CD4-positive, alpha-beta T cell treated with Interleukin-15 for 1 hour (primary cell): ENCODE data around the gene UMODL1.

ENCODE experiments used
- DNase-seq: peaks from one replicate; pipeline ENCODE4 v3.0.0-alpha.2; 2020

Gene UMODL1

DNA sequence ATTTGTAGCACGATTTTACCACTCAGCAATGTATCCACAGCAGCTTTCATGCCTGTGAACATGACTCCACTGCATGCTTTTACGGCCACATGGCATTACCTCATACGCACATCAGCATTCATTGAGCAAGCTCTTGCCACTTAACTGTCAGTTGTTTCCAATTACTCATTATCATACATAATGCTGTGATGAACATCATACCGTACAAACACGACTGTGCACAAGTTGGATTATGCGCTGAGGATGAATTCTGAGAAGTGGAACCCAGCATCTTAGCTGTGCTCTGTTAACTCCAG lies 9.6 kb downstream of the UMODL1 start:
- peak; percentile 43 for DNase-seq

GRCh38 chr21:42081138-42081537 lies 10.0 kb downstream of the UMODL1 start:
- peak; percentile 61 for DNase-seq

DNA sequence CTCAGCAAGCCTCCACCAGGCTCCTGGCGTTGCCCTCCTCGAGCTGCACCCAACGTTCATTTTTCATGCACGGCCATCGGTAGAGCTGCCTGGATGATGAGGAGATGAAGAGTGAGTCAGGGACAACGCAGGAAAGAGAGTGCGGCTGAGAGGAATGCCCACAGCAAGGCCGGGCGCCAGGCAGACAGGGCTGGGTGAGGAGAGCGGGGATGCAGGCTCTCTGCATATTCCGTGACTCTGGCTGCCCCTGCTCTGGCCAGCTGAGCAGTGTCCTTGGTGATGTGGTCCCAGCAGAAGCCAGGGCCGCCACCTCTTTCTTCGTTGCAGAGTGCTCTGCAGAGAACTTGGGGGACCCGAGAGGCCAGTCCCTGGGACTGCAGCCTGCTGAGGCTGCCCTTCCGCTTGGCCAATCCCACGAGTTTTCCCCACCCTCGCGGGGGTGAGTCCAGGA lies 10.8 kb downstream of the UMODL1 start:
- DNase-seq, result no peak

DNA sequence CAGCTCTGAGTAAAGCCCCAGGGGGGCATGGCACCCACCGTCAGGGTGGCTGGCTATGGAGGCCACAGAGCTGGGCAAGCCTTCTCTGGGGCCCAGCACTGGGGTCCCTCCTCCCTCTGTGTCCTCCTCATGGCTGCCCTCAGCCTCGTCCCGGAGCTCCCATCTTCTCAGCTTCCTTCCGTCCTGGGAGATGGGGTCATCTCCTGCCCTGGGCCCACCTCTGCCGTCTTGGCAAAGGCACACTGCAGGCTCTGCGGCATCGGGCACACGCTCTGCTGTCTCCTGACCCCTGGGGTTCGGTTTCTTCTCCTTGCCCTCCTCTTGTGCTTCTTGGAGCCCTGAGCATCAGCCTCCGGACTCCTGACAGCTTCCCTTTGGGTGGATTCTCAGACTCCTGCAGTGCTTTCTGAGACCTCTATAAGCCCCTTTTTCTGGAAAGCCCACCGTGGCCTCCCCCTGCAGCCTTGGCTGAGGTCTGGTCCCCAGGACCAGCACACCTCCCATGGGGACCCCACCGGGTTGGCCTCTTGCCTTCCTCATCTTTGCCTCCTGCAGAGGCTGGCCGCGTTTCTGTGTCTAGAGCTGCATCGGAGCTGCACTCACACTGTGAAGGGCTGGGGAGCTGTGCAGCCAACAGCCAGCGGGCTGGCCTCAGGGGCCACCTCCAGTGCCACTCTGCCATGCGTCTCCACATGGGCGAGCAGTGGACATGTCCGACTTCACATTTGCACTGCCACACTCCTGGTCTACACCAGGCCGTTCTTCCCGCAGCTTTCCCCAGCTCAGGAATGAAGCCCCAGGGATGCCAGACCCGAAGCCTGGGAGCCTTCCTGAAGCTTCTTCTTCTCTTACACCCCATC lies 11.6 kb downstream of the UMODL1 start:
- no peak for DNase-seq

- DNase-seq, result no peak
Measured at GRCh38 chr21:42083361-42083690, 12.2 kb downstream of the UMODL1 start.

DNA sequence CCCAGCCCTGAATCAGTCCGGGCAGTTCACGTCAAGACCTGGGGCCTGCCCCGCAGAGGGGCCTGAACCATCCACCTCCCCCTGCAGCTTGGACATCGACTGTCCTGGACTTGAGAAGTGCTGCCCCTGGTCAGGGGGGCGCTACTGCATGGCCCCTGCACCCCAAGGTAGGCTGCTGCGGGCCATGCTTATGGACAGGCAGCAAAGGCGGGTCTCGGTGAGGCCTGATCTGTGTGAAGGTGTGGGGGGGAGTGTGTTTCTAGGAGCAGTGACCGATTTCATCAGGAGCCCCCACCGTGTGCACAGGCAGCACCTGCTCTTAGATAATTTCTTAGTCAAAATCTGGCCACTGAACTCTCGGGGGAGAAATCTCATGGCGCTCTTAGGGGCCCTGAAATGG lies 13.0 kb downstream of the UMODL1 start:
- DNase-seq, result no peak

DNA sequence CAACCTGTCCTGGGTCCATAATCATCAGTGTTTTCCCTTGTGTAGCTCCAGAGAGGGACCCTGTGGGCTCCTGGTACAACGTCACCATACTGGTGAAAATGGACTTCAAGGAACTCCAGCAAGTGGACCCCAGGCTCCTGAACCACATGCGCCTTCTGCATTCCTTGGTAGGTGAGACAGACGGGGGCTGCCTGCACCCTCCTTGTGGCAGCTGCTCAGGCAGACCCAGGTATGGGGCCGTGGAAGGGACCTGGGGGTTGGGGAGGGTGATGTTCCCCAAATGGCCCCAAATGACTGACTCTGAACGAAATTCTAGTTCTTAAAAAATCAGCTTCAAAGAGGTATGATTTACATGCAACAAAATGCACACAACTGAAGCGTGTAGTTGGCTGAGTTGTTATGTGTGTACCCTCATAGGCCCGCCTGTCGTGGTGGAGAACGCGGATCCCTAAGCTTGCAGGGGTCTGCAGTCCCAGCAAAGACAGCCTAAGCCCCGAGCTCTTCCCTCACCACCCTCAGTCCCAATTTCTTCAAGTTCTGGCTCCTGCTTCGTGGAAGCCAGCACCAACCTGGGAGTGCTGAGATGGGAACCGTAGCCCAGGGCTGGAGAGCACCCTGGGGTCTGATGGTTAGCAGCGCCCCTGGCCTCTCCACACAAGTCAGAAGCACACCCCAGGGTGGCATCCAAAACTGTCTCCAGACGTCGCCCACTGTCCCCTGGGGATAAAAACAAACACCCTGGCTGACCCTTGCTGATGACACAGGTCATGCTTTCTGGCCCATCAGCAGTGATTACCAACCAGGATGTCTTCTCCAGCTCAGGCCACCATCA lies 14.3 kb downstream of the UMODL1 start:
- no peak for DNase-seq

- DNase-seq, result no peak
Measured at GRCh38 chr21:42086969-42087368, 15.9 kb downstream of the UMODL1 start.

DNA sequence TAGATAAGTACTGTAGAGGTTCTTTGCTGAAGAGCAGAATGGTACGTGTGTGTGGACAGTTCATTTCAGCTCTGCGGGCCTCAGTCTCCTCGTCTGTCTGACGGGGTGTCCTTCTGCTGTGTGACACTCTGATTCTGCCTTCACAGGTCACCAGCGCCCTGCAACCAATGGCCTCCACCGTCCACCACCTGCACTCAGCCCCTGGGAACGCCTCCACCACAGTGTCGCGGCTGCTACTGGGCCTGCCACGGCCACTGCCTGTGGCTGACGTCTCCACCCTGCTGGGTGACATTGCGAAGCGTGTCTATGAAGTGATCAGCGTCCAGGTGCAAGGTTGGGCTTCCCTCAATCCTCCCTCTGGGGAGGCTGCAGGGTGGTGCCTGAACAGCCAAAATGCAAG lies 17.0 kb downstream of the UMODL1 start:
- DNase-seq, result no peak

- no peak for DNase-seq
Measured at GRCh38 chr21:42088658-42089057, 17.5 kb downstream of the UMODL1 start.

DNA sequence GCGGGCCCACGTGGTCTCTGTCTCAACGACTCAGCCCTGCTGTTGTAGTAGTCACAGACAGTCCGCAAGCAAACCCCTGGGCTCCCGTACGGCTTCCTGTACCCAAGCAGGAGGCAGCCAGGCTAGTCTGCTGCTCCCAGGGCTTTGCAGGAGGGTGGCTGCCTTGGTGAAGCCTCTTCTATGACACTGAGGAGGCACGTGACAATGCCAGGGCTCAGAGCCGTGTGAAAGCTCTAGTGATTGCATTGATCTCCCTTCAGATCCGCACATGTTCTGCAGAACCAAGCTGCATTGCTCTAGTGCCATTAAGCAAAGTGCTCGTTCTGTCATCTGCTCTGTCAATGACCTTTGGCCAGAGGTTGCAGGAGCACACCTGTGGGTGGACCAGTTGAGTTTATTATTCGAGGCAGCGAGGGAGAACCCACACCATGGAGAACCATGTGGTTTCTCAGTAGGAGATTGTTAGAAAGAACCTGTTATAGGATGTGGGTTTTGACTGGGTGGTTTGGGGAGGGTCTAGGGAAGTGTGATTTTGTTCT lies 18.0 kb downstream of the UMODL1 start:
- no peak for DNase-seq

DNA sequence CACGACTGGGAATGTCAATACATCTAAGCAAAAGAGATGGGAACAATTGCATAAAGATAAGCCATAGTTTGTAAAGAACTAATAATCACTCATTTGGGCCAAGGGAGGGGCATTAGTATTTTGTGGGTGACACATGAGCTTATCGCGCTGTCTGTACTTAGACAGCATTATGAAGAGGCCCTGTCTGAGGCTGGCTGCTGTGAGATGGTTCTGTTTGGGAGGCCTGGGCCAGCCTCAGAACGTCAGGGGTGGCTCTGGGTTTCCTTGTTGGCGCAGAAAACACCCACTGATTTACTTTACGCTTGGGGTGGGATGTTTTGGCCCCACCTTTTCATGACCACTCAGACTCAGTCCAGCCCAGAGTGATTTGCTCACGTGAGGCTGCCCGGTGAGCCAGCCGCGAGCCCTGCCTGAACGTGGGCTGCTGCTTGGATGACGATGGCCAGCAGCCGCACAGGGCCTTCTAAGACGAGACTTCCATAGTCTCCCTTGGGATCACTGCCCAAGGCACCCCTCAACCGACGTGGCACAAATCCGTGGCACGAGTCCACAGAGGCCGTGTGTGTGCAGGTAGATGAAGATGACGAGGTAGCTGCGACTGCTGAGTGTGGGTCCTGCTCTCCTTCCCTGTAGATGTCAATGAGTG lies 18.7 kb downstream of the UMODL1 start:
- DNase-seq, result no peak

DNA sequence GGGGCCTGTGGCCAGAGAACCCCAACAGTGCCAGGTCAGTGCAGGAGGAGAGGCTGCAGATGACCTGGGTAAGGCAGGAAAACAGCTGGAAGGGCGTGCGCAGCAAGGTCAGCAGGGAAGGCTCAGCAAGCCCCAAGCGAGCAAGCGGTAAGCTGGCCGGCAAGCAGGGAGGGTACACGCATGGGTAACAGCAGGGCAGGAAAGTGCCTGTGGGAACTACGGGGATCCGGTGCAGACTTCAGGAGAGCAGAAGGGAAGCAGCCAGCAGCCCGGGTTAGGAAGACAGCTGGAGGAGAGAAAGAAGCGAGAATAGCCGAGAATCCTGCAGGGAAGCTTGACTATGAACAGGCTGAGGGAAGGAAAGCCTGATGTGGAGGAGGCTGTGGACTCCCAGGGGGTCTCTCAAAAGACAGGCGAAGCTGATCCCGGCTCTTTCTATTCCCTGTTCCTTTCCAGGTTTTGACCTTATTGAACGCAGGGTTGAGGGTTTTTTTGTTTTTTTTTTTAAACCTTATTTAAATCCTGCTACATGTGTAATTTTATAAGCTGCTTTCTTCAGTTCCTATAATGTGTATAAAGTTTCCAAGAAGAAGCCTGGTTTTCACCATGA lies 20.9 kb downstream of the UMODL1 start:
- no peak for DNase-seq

- DNase-seq, result no peak
Measured at GRCh38 chr21:42092771-42093170, 21.7 kb downstream of the UMODL1 start.

- DNase-seq, result no peak
Measured at GRCh38 chr21:42093186-42093585, 22.1 kb downstream of the UMODL1 start.

GRCh38 chr21:42093991-42094421 lies 22.9 kb downstream of the UMODL1 start:
- DNase-seq, result no peak

DNA sequence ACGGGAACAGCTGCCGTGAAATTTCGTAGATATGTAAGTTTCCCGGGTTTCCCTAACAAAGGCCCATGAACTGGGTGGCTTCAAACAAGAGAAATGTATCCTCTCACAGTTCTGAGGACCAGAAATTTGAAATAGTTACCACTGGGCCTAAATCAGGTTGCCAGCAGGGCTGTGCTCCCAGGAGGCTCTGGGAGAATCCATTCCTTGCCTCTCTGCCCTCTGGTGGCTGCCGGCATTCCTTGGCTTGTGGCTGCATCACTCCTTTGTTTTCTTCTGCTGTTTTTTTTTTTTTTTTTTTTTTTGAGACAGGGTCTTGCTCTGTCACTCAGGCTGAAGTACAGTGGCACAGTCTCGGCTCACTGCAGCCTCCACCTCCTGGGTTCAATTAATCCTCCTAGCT lies 23.7 kb downstream of the UMODL1 start:
- DNase-seq, result no peak

GRCh38 chr21:42095581-42095980 lies 24.5 kb downstream of the UMODL1 start:
- DNase-seq, result no peak

DNA sequence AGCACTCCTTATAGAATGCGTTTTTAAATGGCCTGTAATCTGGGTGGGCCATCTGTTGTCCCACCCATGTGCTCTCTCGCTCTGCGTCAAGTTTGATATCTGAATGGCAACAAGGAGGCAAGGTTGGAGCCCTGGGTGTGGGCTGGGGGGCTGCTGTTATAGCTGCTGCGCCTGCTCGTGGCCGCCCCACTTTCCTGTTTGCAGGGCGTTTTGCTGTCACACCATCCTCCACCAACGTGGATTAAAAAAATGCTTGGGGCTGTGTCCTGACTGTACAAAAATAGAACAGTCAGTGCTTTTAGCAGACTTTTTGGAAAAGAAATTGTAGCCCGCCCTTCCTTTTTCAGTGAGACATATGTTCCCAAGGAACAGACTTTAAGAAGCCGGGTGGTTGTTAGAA lies 25.4 kb downstream of the UMODL1 start:
- DNase-seq, result no peak

DNA sequence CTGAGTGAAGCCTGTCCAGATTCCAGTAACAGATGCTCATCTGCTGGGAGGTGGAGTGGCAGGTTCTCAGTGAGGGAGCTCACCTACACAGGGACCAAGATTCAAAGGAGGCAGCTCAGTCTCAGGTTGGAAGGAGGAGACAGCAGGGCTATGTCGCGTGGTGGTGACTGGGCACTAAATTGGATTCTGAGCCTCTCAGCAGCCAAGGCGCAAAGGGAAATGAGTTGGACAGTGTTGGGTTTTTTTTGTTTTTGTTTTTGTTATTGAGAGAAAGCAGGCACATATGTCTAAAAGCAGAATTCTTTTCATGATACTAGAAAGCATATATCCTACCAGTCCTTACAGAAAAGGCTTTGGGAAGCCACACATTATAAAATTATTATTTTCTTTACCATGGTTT lies 26.2 kb downstream of the UMODL1 start:
- no peak for DNase-seq

GRCh38 chr21:42097860-42098454 lies 26.8 kb downstream of the UMODL1 start:
- peak; percentile 63 for DNase-seq

- no peak for DNase-seq
Measured at GRCh38 chr21:42098957-42099505, 27.9 kb downstream of the UMODL1 start.
